ENCODE data around the gene TUBB6. TPM values are rescaled to one million over a fixed set of nuclear protein-coding genes. Genes with fewer than 3 reads are reported as not detected.
A peak's percentile ranks its signal among the peaks of the same experiment; 100 is the strongest.

Gene TUBB6
- total and polyA plus RNA-seq, 2 of the 13 experiments (the other 11 are each of a cell fraction or from before 2014, with no cell fraction given) = 9.9 to 28.6 TPM

- no peak for TF ChIP-seq ZNF691 (CRISPR knock-in tag; IDR thresholded peaks at IDR 0.05; ENCODE audit: borderline replicate concordance, low read depth)
- no peak for TF ChIP-seq ZNF232 (CRISPR knock-in tag; IDR thresholded peaks at IDR 0.05; ENCODE audit: borderline replicate concordance)
- no peak for TF ChIP-seq ZBED4 (CRISPR knock-in tag; IDR thresholded peaks at IDR 0.05; ENCODE audit: borderline replicate concordance)
- 0 out of 2 replicates have a peak, but pooled peaks have one; percentile 39 for TF ChIP-seq PBX2 (CRISPR knock-in tag; IDR thresholded peaks at IDR 0.05)
- no peak for TF ChIP-seq SNAI1 (CRISPR knock-in tag; IDR thresholded peaks at IDR 0.05; ENCODE audit: borderline replicate concordance)
- TF ChIP-seq MNT (IDR thresholded peaks at IDR 0.05) = no peak
- no peak for TF ChIP-seq HES4 (CRISPR knock-in tag; IDR thresholded peaks at IDR 0.05; ENCODE audit: borderline replicate concordance)
- TF ChIP-seq KIAA2018 (CRISPR knock-in tag; IDR thresholded peaks at IDR 0.05; ENCODE audit: borderline replicate concordance) = no peak
- no peak for TF ChIP-seq ZNF775 (CRISPR knock-in tag; IDR thresholded peaks at IDR 0.05; ENCODE audit: borderline replicate concordance)
- peak; percentile 90 for TF ChIP-seq ZBTB34 (CRISPR knock-in tag; IDR thresholded peaks at IDR 0.05)
- TF ChIP-seq ZNF383 (CRISPR knock-in tag; IDR thresholded peaks at IDR 0.05; ENCODE audit: borderline replicate concordance) = no peak
Measured at GRCh38 chr18:12336887-12337286, 28.8 kb downstream of the TUBB6 start (continued).

Measured in HepG2 (cell line).